SK-N-SH (cell line): ENCODE data around the gene ASB3. TPM values are rescaled to one million over a fixed set of nuclear protein-coding genes. Genes with fewer than 3 reads are reported as not detected.

Experiments
- CTCF ChIA-PET: fragments of 300-600, 350-600 bp; formaldehyde crosslinking; extraction: SDS; loops from one replicate; lab custom pipeline; 2021; lab: Yijun Ruan, JAX
- POLR2A ChIA-PET: fragments of 350-600 bp; sonication (Branson Sonifier 250); formaldehyde crosslinking; extraction: SDS; loops from one replicate; lab custom pipeline; 2020; ENCODE audit warnings: antibody characterized with exemption, inconsistent platforms; lab: Yijun Ruan, JAX
- DNase-seq: peaks from one replicate; pipeline ENCODE4 v3.0.0; 2012
- H2AFZ ChIP-seq: fragments of 200-600 bp; sonication (generic); 2 replicates; pipeline ENCODE4 v1.8.1; 2016; ENCODE audit warnings: antibody characterized with exemption, mild to moderate bottlenecking, low read depth
- H3F3A ChIP-seq: fragments of 200-600 bp; sonication (generic); replicated peaks from 2 replicates; pipeline ENCODE3; 2016; ENCODE audit warnings: antibody characterized with exemption, mild to moderate bottlenecking; ENCODE audit not compliant: insufficient read depth
- H3K27ac ChIP-seq, 2 experiments: fragments of 200-500 bp in 1 of 2; fragments of 200-600 bp in 1 of 2; sonication (Bioruptor generic) in 1 of 2; sonication (generic), shearing (Covaris generic) in 1 of 2; 2 replicates each; pipeline versions ENCODE4 v1.5.1 to v1.6.1; 2014 to 2016; ENCODE audit warnings: low read depth in 2 of 2, inconsistent platforms in 1 of 2, low read length in 1 of 2, mild to moderate bottlenecking in 1 of 2, mixed read lengths in 1 of 2
- H3K27me3 ChIP-seq: fragments of 200-600 bp; sonication (generic), shearing (Covaris generic); 2 replicates; pipeline ENCODE4 v1.6.1; 2016; ENCODE audit warnings: mixed run types; ENCODE audit not compliant: insufficient read depth
- H3K36me3 ChIP-seq, 2 experiments: fragments of 200-500 bp in 1 of 2; fragments of 200-600 bp in 1 of 2; sonication (Bioruptor generic) in 1 of 2; sonication (generic) in 1 of 2; replicated peaks in 1 of 2; 2 replicates each; pipeline versions ENCODE3 to v1.5.1; 2014 to 2016; ENCODE audit warnings: low read length in 1 of 2, mild to moderate bottlenecking in 1 of 2; ENCODE audit not compliant: insufficient read depth in 2 of 2, control insufficient read depth in 1 of 2
- H3K4me1 ChIP-seq, 2 experiments: fragments of 200-500 bp in 1 of 2; fragments of 200-600 bp in 1 of 2; sonication (Bioruptor generic) in 1 of 2; sonication (generic), shearing (Covaris generic) in 1 of 2; 2 replicates each; pipeline versions ENCODE4 v1.5.1 to v1.6.1; 2014 to 2016; ENCODE audit warnings: low read depth in 1 of 2, low read length in 1 of 2, mixed run types in 1 of 2; ENCODE audit not compliant: insufficient read depth in 2 of 2, control insufficient read depth in 1 of 2
- H3K4me2 ChIP-seq: fragments of 200-600 bp; sonication (generic), shearing (Covaris generic); 2 replicates; pipeline ENCODE4 v1.6.1; 2017; ENCODE audit warnings: mixed run types
- H3K4me3 ChIP-seq, 2 experiments: fragments of 200-500 bp in 1 of 2; fragments of 200-600 bp in 1 of 2; sonication (Bioruptor generic) in 1 of 2; sonication (generic), shearing (Covaris generic) in 1 of 2; 2 replicates each; pipeline versions ENCODE4 v1.5.1 to v1.8.1; 2014 to 2016; ENCODE audit warnings: low read depth in 2 of 2, inconsistent platforms in 1 of 2, low read length in 1 of 2, mild to moderate bottlenecking in 1 of 2, mixed read lengths in 1 of 2, moderate library complexity in 1 of 2
- H3K79me2 ChIP-seq: fragments of 200-600 bp; sonication (generic); 2 replicates; pipeline ENCODE4 v1.8.1; 2017; ENCODE audit warnings: mild to moderate bottlenecking; ENCODE audit not compliant: insufficient read depth
- H3K9ac ChIP-seq: fragments of 200-600 bp; sonication (generic); 2 replicates; pipeline ENCODE4 v1.6.1; 2017; ENCODE audit warnings: mixed run types
- H3K9me2 ChIP-seq: fragments of 200-600 bp; sonication (generic); 2 replicates; pipeline ENCODE4 v1.6.1; 2017; ENCODE audit warnings: mixed run types
- H3K9me3 ChIP-seq: fragments of 200-600 bp; sonication (generic); 2 replicates; pipeline ENCODE4 v1.6.1; 2017; ENCODE audit warnings: mixed run types, mild to moderate bottlenecking, moderate library complexity
- H4K20me1 ChIP-seq: fragments of 200-600 bp; sonication (generic); 2 replicates; pipeline ENCODE4 v1.6.1; 2017; ENCODE audit warnings: mild to moderate bottlenecking, mixed run types; ENCODE audit not compliant: insufficient read depth
- EP300 ChIP-seq, 2 experiments: IDR thresholded peaks; 2 replicates each; pipeline versions ENCODE4 v1.4.0 to v1.6.1; 2012; ENCODE audit warnings: borderline replicate concordance in 1 of 2, low read depth in 1 of 2, low read length in 1 of 2
- FOXM1 ChIP-seq: IDR thresholded peaks from 2 replicates; pipeline ENCODE4 v1.4.0; 2012; ENCODE audit warnings: low read depth, mild to moderate bottlenecking
- MXI1 ChIP-seq: IDR thresholded peaks from 2 replicates; pipeline ENCODE4 v1.6.1; 2012; ENCODE audit warnings: mild to moderate bottlenecking, low read depth, low read length, improper control_type of control experiment
- NFIC ChIP-seq: IDR thresholded peaks from 2 replicates; pipeline ENCODE4 v1.4.0; 2012; ENCODE audit warnings: borderline replicate concordance
- POLR2AphosphoS5 ChIP-seq: IDR thresholded peaks from 2 replicates; pipeline ENCODE4 v1.6.1; 2012; ENCODE audit warnings: low read depth, low read length
- RCOR1 ChIP-seq: fragments of 150-350 bp; IDR thresholded peaks from 2 replicates; pipeline ENCODE4 v1.6.1; 2017; ENCODE audit warnings: antibody characterized with exemption, low read length
- RXRA ChIP-seq: IDR thresholded peaks from 2 replicates; pipeline ENCODE4 v1.4.0; 2012; ENCODE audit warnings: low read depth, mild to moderate bottlenecking, borderline replicate concordance
- SIN3A ChIP-seq: IDR thresholded peaks from 2 replicates; pipeline ENCODE4 v1.6.1; 2012; ENCODE audit warnings: low read depth, mild to moderate bottlenecking, low read length, moderate library complexity, borderline replicate concordance
- TAF1 ChIP-seq: IDR thresholded peaks from 2 replicates; pipeline ENCODE4 v1.6.1; 2012; ENCODE audit warnings: low read depth, mild to moderate bottlenecking, low read length, moderate library complexity, borderline replicate concordance
- TCF12 ChIP-seq: IDR thresholded peaks from 2 replicates; pipeline ENCODE4 v1.4.0; 2012
- TEAD4 ChIP-seq: IDR thresholded peaks from 2 replicates; pipeline ENCODE4 v1.4.0; 2012; ENCODE audit warnings: mild to moderate bottlenecking, borderline replicate concordance; ENCODE audit not compliant: insufficient read depth
- WGBS: methylation state at CpG from one replicate; pipeline ENCODE4 v1.1.6; 2017; ENCODE audit warnings: low lambda C conversion rate; 5-methylcytosine and 5-hydroxymethylcytosine counted together
- polyA plus RNA-seq, 3 experiments: library from polyadenylated mRNA; depleted of rRNA; stranded (reverse); fragments of >200 nt; gene quantifications; 2 replicates each; pipeline ENCODE4 v1.2.3, GENCODE V29; 2012
- TF ChIP-seq, protein P1 (sequence below): IDR thresholded peaks from 2 replicates; pipeline ENCODE4 v1.6.1; 2012; ENCODE audit warnings: mild to moderate bottlenecking, low read depth, low read length, moderate library complexity
- TF ChIP-seq, protein P2 (sequence below): fragments of 150-350 bp; IDR thresholded peaks from 2 replicates; pipeline ENCODE4 v1.6.1; 2016; ENCODE audit warnings: mild to moderate bottlenecking, low read depth, low read length
- TF ChIP-seq, protein P3 (sequence below): IDR thresholded peaks from 2 replicates; pipeline ENCODE4 v1.4.0; 2012; ENCODE audit warnings: low read depth, borderline replicate concordance
- TF ChIP-seq, protein P4 (sequence below): IDR thresholded peaks from 2 replicates; pipeline ENCODE4; 2012

Gene ASB3
- polyA plus RNA-seq, 1 of the 3 experiments (the other 2 are of a cell fraction), result 16.2 TPM

DNA sequence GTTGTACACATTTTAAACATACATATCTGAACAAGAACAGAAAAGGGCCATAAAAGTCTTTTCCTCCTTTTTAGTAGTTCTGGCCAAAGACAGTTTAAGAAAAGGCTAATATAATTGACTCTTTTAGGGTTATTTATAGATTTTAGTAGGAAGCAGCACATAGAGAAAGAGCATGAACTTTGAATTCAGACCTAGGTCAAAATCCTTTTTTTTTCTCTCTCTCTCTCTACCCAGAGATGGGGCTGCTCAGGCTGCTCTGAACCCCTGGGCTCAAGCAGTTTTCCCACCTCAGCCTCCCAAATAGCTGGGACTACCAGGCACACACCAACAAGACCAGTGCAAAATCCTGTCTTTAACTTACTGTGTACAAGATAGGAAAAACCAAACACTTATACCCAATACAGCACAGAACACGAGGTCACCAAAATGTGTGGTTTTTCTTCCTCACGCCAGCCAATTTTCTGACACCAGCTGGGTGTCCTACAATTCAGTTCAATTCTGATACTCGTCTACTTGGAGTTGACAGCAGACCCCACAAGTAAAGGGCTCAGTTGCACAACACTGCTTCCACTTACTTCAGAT, 32.2 kb upstream of the ASB3 start:
- no peaks in the 10 kb centered on the region for H4K20me1 ChIP-seq
- TF ChIP-seq, protein P1, sequence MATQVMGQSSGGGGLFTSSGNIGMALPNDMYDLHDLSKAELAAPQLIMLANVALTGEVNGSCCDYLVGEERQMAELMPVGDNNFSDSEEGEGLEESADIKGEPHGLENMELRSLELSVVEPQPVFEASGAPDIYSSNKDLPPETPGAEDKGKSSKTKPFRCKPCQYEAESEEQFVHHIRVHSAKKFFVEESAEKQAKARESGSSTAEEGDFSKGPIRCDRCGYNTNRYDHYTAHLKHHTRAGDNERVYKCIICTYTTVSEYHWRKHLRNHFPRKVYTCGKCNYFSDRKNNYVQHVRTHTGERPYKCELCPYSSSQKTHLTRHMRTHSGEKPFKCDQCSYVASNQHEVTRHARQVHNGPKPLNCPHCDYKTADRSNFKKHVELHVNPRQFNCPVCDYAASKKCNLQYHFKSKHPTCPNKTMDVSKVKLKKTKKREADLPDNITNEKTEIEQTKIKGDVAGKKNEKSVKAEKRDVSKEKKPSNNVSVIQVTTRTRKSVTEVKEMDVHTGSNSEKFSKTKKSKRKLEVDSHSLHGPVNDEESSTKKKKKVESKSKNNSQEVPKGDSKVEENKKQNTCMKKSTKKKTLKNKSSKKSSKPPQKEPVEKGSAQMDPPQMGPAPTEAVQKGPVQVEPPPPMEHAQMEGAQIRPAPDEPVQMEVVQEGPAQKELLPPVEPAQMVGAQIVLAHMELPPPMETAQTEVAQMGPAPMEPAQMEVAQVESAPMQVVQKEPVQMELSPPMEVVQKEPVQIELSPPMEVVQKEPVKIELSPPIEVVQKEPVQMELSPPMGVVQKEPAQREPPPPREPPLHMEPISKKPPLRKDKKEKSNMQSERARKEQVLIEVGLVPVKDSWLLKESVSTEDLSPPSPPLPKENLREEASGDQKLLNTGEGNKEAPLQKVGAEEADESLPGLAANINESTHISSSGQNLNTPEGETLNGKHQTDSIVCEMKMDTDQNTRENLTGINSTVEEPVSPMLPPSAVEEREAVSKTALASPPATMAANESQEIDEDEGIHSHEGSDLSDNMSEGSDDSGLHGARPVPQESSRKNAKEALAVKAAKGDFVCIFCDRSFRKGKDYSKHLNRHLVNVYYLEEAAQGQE, result no peak
- no peak for TF ChIP-seq FOXM1
- TF ChIP-seq SIN3A, result no peak
- TF ChIP-seq TEAD4, result no peak
- no peak for TF ChIP-seq POLR2AphosphoS5
- TF ChIP-seq MXI1, result no peak
- TF ChIP-seq, all 33 proteins: peak for 0
- Histone ChIP-seq H3K9ac (no peak overlapping the region), H3K4me3 (no peak overlapping the region), H3F3A (no peaks in the 10 kb centered on the region), H3K4me1 (no peaks in the 10 kb centered on the region), H3K9me3 (no peaks in the 10 kb centered on the region), H3K27me3 (no peaks in the 10 kb centered on the region), H3K4me2 (no peak overlapping the region), H3K79me2 (no peaks in the 10 kb centered on the region), H3K36me3 (peaks cover 47 to 54% of the 10 kb centered on the region in 2 experiments), H3K9me2 (no peaks in the 10 kb centered on the region), H2AFZ (no peak overlapping the region), H3K27ac (no peak overlapping the region)
- CTCF ChIA-PET, result interaction anchor here (0.6 to 1.7 kb wide), 2 partner anchors 22 to 885 kb away, joined by 3 read pairs; no protein-coding TSS in a partner anchor
- POLR2A ChIA-PET, result interaction anchor here (0.5 to 0.6 kb wide), 2 partner anchors 23 to 886 kb away, joined by 3 read pairs; no protein-coding TSS in a partner anchor
- DNase-seq, result no peak
- 96% methylated on average over 3 of the region's 3 CpGs for WGBS

DNA sequence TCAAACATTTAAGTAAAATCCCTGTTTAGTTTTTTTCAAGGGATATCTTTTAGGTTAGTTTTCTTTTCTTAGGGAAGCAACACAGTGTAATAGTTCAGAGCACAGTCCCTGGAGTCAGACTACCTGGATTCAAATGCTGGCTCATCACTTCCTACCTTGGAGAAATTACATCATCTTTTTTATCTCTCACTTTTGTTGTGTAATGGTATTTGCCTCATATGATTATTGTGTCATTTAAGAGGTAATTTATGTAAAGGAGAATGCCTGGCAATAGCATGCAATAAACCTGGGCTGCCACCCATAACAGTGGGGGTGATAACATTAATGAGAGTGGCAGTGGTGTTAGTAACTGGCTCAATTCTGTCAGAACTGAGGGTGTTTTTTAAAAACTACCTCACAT, 26.4 kb upstream of the ASB3 start:
- no peak overlapping the region for H3K9ac ChIP-seq
- H2AFZ ChIP-seq, result no peak overlapping the region
- no peaks in the 10 kb centered on the region for H3K9me3 ChIP-seq
- H3K4me2 ChIP-seq, result no peak overlapping the region
- ChIA-PET CTCF (interaction anchor here (1.2 kb wide), 1 partner anchor 9 kb away, joined by 6 read pairs; no protein-coding TSS in a partner anchor), POLR2A (no interaction called here)
- H3K4me1 ChIP-seq, result no peaks in the 10 kb centered on the region
- no peak overlapping the region for H3K27ac ChIP-seq
- peaks cover 79 to 88% of the 10 kb centered on the region in 2 experiments for H3K36me3 ChIP-seq
- H3K9me2 ChIP-seq, result no peaks in the 10 kb centered on the region
- no peaks in the 10 kb centered on the region for H4K20me1 ChIP-seq
- H3F3A ChIP-seq, result no peaks in the 10 kb centered on the region
- DNase-seq, result no peak
- TF ChIP-seq, protein P2, sequence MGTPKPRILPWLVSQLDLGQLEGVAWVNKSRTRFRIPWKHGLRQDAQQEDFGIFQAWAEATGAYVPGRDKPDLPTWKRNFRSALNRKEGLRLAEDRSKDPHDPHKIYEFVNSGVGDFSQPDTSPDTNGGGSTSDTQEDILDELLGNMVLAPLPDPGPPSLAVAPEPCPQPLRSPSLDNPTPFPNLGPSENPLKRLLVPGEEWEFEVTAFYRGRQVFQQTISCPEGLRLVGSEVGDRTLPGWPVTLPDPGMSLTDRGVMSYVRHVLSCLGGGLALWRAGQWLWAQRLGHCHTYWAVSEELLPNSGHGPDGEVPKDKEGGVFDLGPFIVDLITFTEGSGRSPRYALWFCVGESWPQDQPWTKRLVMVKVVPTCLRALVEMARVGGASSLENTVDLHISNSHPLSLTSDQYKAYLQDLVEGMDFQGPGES, result no peak
- TF ChIP-seq, protein P3, sequence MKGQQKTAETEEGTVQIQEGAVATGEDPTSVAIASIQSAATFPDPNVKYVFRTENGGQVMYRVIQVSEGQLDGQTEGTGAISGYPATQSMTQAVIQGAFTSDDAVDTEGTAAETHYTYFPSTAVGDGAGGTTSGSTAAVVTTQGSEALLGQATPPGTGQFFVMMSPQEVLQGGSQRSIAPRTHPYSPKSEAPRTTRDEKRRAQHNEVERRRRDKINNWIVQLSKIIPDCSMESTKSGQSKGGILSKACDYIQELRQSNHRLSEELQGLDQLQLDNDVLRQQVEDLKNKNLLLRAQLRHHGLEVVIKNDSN, result no peak
- TF ChIP-seq, protein P4, sequence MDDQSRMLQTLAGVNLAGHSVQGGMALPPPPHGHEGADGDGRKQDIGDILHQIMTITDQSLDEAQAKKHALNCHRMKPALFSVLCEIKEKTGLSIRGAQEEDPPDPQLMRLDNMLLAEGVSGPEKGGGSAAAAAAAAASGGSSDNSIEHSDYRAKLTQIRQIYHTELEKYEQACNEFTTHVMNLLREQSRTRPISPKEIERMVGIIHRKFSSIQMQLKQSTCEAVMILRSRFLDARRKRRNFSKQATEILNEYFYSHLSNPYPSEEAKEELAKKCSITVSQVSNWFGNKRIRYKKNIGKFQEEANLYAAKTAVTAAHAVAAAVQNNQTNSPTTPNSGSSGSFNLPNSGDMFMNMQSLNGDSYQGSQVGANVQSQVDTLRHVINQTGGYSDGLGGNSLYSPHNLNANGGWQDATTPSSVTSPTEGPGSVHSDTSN, result no peak
- no peak for TF ChIP-seq TCF12
- TF ChIP-seq RXRA, result no peak
- TF ChIP-seq EP300 (IDR thresholded peaks at IDR 0.05; ENCODE audit: borderline replicate concordance in 1 of 2, low read depth in 1 of 2, low read length in 1 of 2), result no peak
- TF ChIP-seq MXI1, result no peak
- no peak for TF ChIP-seq TAF1
- TF ChIP-seq RCOR1, result no peak
- TF ChIP-seq NFIC, result no peak
- no peak overlapping the region for H3K4me3 ChIP-seq
- H3K79me2 ChIP-seq, result no peaks in the 10 kb centered on the region
- H3K27me3 ChIP-seq, result no peaks in the 10 kb centered on the region
